Stimulated activated CD8-positive, alpha-beta memory T cell treated with anti-CD3 and anti-CD28 coated beads, Interleukin-15, amount 100 ng/mL, for 1 hour (primary cell): ENCODE results near the gene PELO.
"Not testable (repeated sequence)": the region's sequence is repeated elsewhere in the genome, so short reads cannot be mapped to it uniquely, and the experiment has no call there.

ENCODE experiments used
- DNase-seq: peaks from one replicate; pipeline ENCODE4 v3.0.0-alpha.2; 2020; ENCODE audit warnings: low read depth

PELO gene

GRCh38 chr5:52787600-52788504, at the start of gene PELO, which contains the start of gene ITGA1:
Gene PELO (plus strand): TSS chr5:52787916. CDS start chr5:52800395, 12,479 bp downstream.
Gene ITGA1 (plus strand): TSS chr5:52787916. CDS start chr5:52788354, 438 bp downstream.
- no peak for DNase-seq

DNA sequence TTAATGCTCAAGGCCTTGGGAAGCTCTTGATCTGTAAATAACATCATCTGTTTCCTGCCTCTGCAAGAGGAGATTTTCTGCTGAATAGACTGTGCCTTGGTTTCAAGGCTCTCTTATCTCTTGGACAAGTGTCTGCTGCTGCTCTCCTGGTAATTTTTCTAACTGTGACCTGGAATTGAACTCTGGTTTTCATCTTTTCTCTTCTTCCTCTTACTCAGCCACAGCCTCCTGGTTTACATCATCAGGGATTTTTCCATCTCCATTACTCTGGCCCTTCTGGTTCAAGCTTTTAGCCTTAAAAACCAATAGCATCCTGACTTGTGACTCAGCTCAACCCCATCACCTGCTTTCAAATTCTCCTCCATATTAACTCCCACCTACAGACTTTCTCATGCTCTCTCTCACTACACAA, 49.6 kb upstream of the PELO start:
- no peak for DNase-seq

DNA sequence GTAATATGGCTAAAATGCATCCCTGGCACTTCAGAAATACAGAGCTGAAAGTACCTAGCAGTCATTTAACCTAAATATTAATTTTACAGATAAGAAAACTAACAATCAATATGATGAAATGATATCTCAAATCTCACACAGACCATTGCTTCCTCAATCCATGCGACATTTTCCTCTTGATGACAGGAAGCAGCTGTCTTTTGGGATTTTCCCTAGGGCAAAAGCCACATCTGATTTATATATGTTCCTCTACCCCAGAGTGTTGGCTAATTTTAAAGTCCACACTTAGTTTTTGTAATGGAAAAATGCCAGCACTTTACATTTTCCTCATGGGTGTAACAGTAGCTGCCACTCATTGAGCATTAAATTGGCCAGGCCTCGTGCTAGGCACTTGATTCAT, 47.7 kb upstream of the PELO start:
- no peak for DNase-seq

DNA sequence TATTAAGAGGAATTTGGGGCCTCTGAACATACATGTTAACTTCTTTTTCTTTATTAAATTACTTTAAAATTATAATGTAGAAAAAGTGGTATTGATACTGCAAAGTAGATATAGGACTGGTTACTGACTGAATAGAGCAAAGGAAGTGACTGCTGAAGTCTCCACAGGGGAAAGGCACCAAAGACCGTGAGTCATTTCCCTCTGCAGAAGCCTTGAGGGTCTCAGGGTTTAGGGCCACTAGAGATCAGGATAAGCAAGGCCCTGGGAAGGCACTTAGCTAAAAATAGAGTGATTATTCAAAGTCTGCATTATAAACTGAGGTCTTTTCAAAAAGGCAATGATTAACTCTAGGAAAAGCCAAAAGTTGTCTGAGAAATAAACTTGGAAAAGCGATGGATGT, 44.7 kb upstream of the PELO start:
- no peak for DNase-seq

GRCh38 chr5:52743529-52743928, 44.2 kb upstream of the PELO start:
- no peak for DNase-seq

DNA sequence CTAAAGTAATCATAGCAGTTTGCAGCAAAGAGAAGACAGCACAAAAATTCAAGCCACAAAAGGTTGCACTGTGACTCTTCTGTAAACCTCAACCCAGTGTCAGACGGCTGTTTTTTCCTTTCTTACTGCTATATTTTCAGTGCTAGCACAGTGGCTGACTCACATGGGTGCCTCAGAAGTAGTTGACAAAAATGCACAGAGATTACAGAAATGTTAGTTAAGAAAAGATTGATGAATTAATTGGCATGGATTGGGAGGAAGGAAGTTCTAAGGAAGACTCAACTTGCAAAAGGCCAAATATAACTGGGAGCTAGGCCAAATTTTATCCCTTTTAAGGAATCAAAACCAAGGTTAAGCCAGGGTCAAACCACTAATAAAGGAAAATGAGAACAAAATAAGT, 43.7 kb upstream of the PELO start:
- DNase-seq = no peak

DNA sequence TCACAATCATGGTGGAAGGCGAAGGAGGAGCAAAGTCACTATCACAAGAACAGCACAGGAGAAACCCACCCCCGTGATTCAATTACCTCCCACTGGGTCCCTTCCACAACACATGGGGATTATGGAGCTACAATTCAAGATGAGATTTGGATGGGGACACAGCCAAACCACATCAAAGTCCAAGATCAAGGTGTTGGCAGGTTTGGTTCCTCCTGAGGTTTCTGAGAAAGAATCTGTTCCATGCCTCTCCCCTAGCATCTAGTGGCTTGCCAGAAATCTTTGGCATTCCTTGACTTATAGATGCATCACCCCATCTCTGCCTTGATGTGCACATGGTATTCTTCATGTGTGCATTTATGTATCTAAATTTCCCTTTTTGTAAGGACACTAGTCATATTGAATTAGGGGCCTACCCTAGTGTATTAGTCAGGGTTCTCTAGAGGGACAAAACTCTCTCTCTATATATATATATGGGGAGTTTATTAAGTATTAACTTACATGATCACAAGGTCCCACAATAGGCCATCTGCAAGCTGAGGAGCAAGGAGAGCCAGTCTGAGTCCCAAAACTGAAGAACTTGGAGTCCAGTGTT, 42.8 kb upstream of the PELO start:
- not testable (repeated sequence) for DNase-seq

DNA sequence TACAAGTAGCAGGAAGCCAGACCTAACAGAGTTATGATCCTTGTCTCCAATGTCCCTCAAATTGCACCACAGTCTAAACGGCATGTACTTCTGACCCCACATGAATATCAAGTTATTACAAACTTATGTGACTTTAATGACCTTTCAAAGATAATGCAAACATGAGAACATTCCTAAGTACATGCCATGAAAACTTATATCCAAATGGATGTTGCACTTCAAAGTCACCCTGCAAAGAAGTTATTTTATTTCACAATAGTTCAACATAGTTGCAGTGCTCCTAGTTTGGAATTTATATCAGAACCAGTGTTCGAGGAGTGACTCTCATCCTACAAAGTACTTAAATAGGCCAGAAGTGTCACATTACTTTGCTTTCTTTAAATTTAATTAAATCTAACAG, 41.2 kb upstream of the PELO start:
- no peak for DNase-seq

DNA sequence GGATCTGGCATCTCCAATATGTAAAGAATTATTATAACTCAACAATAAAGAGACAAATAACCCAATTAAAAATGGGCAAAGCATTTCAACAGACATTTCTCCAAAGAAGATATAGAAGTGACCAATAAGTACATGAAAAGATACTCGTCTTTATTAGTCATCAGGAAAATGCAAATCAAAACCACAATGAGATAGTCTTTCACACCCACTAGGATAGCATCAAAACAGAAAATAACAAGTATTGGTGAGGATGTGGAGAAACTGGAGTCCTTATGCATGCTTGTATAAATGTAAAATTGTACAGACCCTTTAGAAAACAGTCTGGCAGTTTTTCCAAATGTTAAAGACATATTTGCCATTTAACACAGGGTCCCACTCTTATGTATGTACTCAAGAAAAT, 39.1 kb upstream of the PELO start:
- DNase-seq = no peak

DNA sequence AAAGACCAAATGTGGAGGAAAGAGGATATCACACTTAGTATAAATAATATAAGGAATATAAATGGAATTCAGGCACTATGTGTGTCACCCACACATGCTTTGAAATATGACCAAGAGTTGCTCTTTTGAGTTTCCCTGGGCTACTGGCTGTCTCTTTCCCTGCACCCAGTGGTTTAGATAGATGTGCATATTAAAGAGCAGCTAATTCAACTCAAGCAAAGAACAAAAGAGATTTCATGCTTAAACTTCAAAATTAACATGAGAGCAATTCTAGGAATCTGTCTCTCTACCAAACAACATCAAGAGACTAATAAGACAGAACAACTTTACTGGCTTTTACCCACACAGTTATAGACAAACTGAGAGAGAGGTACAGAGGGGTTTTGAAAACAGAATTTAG, 38.0 kb upstream of the PELO start:
- no peak for DNase-seq

DNA sequence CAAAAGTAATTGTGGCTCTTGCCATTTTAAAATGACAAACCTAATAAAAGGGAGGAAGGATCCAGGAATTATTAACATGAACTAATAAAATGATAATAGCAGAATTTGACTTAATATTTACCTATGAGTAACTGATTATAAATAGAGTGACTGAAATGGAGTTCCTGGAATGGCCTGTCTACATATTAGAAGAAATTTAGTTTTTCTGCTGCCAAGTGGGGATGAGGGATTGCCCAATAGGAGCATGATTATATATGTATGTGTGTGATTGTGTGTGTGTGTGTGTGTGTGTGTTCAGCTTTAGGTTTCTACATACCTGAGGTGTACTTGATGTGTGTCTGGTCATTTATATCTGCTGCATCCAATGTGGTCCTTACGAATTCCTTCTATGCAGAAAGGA, 36.6 kb upstream of the PELO start:
- no peak for DNase-seq

- DNase-seq = no peak
Observed at GRCh38 chr5:52754051-52754450, 33.7 kb upstream of the PELO start.

- no peak for DNase-seq
Observed at GRCh38 chr5:52757527-52757926, 30.2 kb upstream of the PELO start.

DNA sequence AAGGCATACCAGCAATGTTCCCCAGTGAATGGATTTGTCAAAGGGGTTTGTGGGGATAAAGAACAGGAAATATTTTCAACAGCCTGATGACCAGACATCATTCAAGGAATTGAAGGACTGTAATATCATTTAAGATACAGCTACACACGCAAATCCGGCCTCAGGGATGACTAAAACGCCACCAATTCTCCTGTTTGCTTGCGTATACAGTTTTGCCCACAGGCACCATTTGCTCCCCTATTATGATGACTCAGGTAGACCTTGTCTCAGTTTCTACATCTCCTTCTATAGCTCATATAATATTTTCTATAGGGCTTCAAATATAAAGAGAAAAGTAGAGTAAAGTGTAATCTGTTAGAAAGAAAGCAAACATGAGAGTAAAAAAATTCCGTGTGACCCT, 29.7 kb upstream of the PELO start:
- no peak for DNase-seq

- DNase-seq = no peak
Observed at GRCh38 chr5:52759331-52759730, 28.4 kb upstream of the PELO start.

- DNase-seq = no peak
Observed at GRCh38 chr5:52760695-52761366, 26.9 kb upstream of the PELO start.

GRCh38 chr5:52767217-52767743, 20.4 kb upstream of the PELO start:
- no peak for DNase-seq

GRCh38 chr5:52767766-52768480, 19.8 kb upstream of the PELO start:
- no peak for DNase-seq

GRCh38 chr5:52769061-52769460, 18.7 kb upstream of the PELO start:
- DNase-seq = no peak

DNA sequence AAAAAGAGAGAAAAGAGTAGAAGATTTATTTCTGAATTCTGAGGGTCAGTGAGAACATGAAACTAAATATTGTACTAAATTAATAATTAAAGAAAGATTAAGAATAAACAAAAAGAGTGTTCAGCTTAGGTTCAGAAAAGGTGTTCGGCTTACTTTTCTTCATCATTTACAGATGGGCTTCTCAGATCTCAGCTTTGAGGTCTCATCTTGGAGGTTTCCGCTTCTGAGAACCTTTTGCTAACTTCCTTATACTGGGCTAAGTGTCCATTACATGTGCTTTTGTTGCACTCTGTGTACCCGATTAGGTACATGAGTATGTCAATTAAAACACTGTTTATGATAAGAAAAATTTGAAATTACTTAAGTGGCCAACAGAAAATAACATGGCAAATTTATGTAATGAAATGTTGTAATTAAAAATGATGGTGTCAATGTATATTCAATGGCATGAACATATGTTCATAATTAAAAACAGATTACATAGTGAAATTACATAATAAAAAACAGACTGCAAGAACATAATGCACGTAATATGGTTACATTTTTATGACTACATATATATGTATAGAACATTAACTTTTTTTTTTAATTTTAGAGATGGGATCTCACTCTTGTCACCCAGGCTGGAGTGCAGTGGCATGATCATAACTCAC, 17.3 kb upstream of the PELO start:
- DNase-seq = no peak

DNA sequence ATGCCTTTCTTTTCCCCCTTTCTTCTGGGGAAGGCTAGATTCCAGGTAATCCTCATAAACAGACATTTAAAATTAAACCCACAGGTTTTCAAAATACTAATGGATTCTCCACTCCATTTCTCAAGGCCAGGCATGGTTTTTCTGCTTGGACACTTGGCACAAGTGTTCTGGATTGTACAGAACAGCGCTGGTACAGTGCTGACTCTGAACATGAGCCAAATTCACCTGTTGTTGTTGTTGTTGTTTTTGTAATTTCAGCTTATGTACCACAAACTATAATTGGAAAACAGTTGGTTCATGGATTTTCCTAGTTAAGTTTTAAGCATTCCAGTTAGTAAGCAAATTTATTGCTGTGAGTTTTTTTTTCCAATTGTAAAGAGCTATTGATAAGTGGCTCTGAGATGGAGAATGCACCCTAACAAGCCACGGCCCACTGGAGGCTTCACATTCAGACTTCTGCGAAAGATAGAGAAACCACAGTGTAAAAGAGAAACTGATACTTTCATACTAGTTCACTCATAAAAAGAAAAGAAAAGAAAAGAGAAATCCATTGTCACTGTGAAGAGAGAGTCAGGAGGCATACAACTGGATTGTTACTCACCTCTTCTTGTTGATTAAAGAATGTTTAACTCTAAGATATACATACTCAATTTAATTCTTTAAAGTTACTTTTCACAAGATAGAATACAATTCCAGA, 16.2 kb upstream of the PELO start:
- no peak for DNase-seq
